T-helper 17 cell (primary cell): ENCODE results near the gene NFAM1. TPM values are rescaled to one million over a fixed set of nuclear protein-coding genes. Genes with fewer than 3 reads are reported as not detected.
A peak's percentile ranks its signal among the peaks of the same experiment; 100 is the strongest.

Experiments used
- ATAC-seq: fragments of 150-1000 bp; cut with Tn5 transposase; 2 replicates; pipeline ENCODE4 v1.10.0; 2021; ENCODE audit warnings: mild to moderate bottlenecking, moderate library complexity
- DNase-seq, 3 donors: peaks; one replicate each; pipeline versions ENCODE4 v3.0.0 to v3.0.0-alpha.2; 2020 to 2021
- H3K9me3 ChIP-seq: one replicate; pipeline ENCODE4 v1.7.0; 2013; ENCODE audit warnings: low read length, mild to moderate bottlenecking; ENCODE audit not compliant: control insufficient read depth, poor library complexity, severe bottlenecking
- H3K27ac Mint-ChIP-seq: one replicate; pipeline ENCODE4 v1.8.0; 2022; ENCODE audit warnings: mild to moderate bottlenecking, moderate library complexity, mixed read lengths
- H3K27me3 Mint-ChIP-seq: one replicate; pipeline ENCODE4 v1.8.0; 2022; ENCODE audit warnings: mixed read lengths
- H3K36me3 Mint-ChIP-seq: one replicate; pipeline ENCODE4 v1.8.0; 2022; ENCODE audit warnings: low read depth, mixed read lengths
- H3K4me1 Mint-ChIP-seq: one replicate; pipeline ENCODE4 v1.8.0; 2022; ENCODE audit warnings: mild to moderate bottlenecking, mixed read lengths
- H3K4me3 Mint-ChIP-seq: one replicate; pipeline ENCODE4 v1.8.0; 2022; ENCODE audit warnings: mild to moderate bottlenecking, moderate library complexity, mixed read lengths
- total RNA-seq, 4 donors: library from RNA in 2 of 4; stranded (reverse) in 2 of 4; gene quantifications; one replicate each; pipeline ENCODE4 v1.2.3 and lab custom pipeline; 2022 to 2026

Gene NFAM1
- total RNA-seq, 2 donors from 2014 or later: 0.55 to 2.4 TPM

- Mint-ChIP-seq H3K4me1 (peaks cover 17% of the 10 kb centered on the region), H3K4me3 (peak overlapping the region; percentile 39), H3K27ac (no peak overlapping the region), H3K27me3 (peaks cover 40% of the 10 kb centered on the region), H3K36me3 (peaks cover 5% of the 10 kb centered on the region)
- H3K9me3 ChIP-seq: no peaks in the 10 kb centered on the region
- DNase-seq (no peak), ATAC-seq (no peak)
Observed at GRCh38 chr22:42365111-42365865, 66.9 kb downstream of the NFAM1 start.

GRCh38 chr22:42364604-42365110 lies 67.5 kb downstream of the NFAM1 start:
- Mint-ChIP-seq H3K4me3 (no peak overlapping the region), H3K27me3 (peaks cover 42% of the 10 kb centered on the region)

GRCh38 chr22:42363892-42364291 lies 68.3 kb downstream of the NFAM1 start:
- Mint-ChIP-seq H3K36me3 (peaks cover 3% of the 10 kb centered on the region), H3K27ac (no peak overlapping the region), H3K4me1 (peaks cover 9% of the 10 kb centered on the region), H3K27me3 (peaks cover 42% of the 10 kb centered on the region), H3K4me3 (no peak overlapping the region)
- ATAC-seq: no peak
- DNase-seq: no peak
- no peaks in the 10 kb centered on the region for H3K9me3 ChIP-seq

More at GRCh38 chr22:42364604-42365110, 67.5 kb downstream of the NFAM1 start:
- no peaks in the 10 kb centered on the region for H3K9me3 ChIP-seq
- DNase-seq: no peak
- Mint-ChIP-seq H3K36me3 (peaks cover 5% of the 10 kb centered on the region), H3K27ac (no peak overlapping the region), H3K4me1 (peaks cover 14% of the 10 kb centered on the region)
- no peak for ATAC-seq

GRCh38 chr22:42361523-42361922 lies 70.7 kb downstream of the NFAM1 start:
- DNase-seq: no peak
- Mint-ChIP-seq H3K4me3 (no peak overlapping the region), H3K36me3 (peaks cover 3% of the 10 kb centered on the region), H3K27me3 (peaks cover 27% of the 10 kb centered on the region), H3K4me1 (peaks cover 3% of the 10 kb centered on the region), H3K27ac (no peak overlapping the region)
- H3K9me3 ChIP-seq: no peaks in the 10 kb centered on the region
- no peak for ATAC-seq

- ATAC-seq (no peak), DNase-seq (no peak)
- H3K36me3 Mint-ChIP-seq: peaks cover 3% of the 10 kb centered on the region
- H3K4me3 Mint-ChIP-seq: no peak overlapping the region
- no peak overlapping the region for H3K27ac Mint-ChIP-seq
- H3K27me3 Mint-ChIP-seq: peaks cover 21% of the 10 kb centered on the region
- no peaks in the 10 kb centered on the region for H3K4me1 Mint-ChIP-seq
- no peaks in the 10 kb centered on the region for H3K9me3 ChIP-seq
Observed at GRCh38 chr22:42360348-42360747, 71.9 kb downstream of the NFAM1 start.

- Mint-ChIP-seq H3K27ac (no peak overlapping the region), H3K4me3 (no peak overlapping the region), H3K4me1 (peaks cover 4% of the 10 kb centered on the region), H3K36me3 (peaks cover 3% of the 10 kb centered on the region), H3K27me3 (peaks cover 19% of the 10 kb centered on the region)
- ATAC-seq (no peak), DNase-seq (no peak)
- H3K9me3 ChIP-seq: no peaks in the 10 kb centered on the region
Observed at GRCh38 chr22:42358643-42359558, 73.3 kb downstream of the NFAM1 start.

GRCh38 chr22:42357634-42358296 lies 74.4 kb downstream of the NFAM1 start:
- ATAC-seq (no peak), DNase-seq (no peak)
- peaks cover 4% of the 10 kb centered on the region for H3K4me1 Mint-ChIP-seq
- no peak overlapping the region for H3K27ac Mint-ChIP-seq
- peaks cover 3% of the 10 kb centered on the region for H3K36me3 Mint-ChIP-seq
- peaks cover 19% of the 10 kb centered on the region for H3K27me3 Mint-ChIP-seq
- no peaks in the 10 kb centered on the region for H3K9me3 ChIP-seq
- no peak overlapping the region for H3K4me3 Mint-ChIP-seq

GRCh38 chr22:42357221-42357620 lies 75.0 kb downstream of the NFAM1 start:
- H3K4me3 Mint-ChIP-seq: no peak overlapping the region
- no peak overlapping the region for H3K27ac Mint-ChIP-seq
- peaks cover under 1% of the 10 kb centered on the region for H3K36me3 Mint-ChIP-seq
- no peaks in the 10 kb centered on the region for H3K9me3 ChIP-seq
- no peak for DNase-seq
- peaks cover 15% of the 10 kb centered on the region for H3K27me3 Mint-ChIP-seq
- no peak for ATAC-seq
- peaks cover 4% of the 10 kb centered on the region for H3K4me1 Mint-ChIP-seq

GRCh38 chr22:42356533-42356932 lies 75.7 kb downstream of the NFAM1 start:
- H3K4me3 Mint-ChIP-seq: no peak overlapping the region
- H3K27me3 Mint-ChIP-seq: peaks cover 8% of the 10 kb centered on the region
- no peaks in the 10 kb centered on the region for H3K9me3 ChIP-seq
- ATAC-seq (no peak), DNase-seq (no peak)
- H3K36me3 Mint-ChIP-seq: no peaks in the 10 kb centered on the region
- H3K4me1 Mint-ChIP-seq: peaks cover 4% of the 10 kb centered on the region
- no peak overlapping the region for H3K27ac Mint-ChIP-seq

GRCh38 chr22:42353883-42354727 lies 78.1 kb downstream of the NFAM1 start:
- no peaks in the 10 kb centered on the region for H3K27me3 Mint-ChIP-seq
- ATAC-seq (no peak), DNase-seq (no peak)
- H3K4me3 Mint-ChIP-seq: no peak overlapping the region
- peaks cover 4% of the 10 kb centered on the region for H3K4me1 Mint-ChIP-seq
- no peaks in the 10 kb centered on the region for H3K9me3 ChIP-seq
- H3K27ac Mint-ChIP-seq: no peak overlapping the region
- no peaks in the 10 kb centered on the region for H3K36me3 Mint-ChIP-seq

- H3K36me3 Mint-ChIP-seq: no peaks in the 10 kb centered on the region
- no peak overlapping the region for H3K4me3 Mint-ChIP-seq
- H3K27me3 Mint-ChIP-seq: no peaks in the 10 kb centered on the region
- H3K9me3 ChIP-seq: no peaks in the 10 kb centered on the region
- DNase-seq: no peak
- peaks cover 4% of the 10 kb centered on the region for H3K4me1 Mint-ChIP-seq
- H3K27ac Mint-ChIP-seq: no peak overlapping the region
- no peak for ATAC-seq
Observed at GRCh38 chr22:42350373-42350772, 81.8 kb downstream of the NFAM1 start.

- Mint-ChIP-seq H3K27ac (no peak overlapping the region), H3K36me3 (no peaks in the 10 kb centered on the region), H3K4me1 (peaks cover 2% of the 10 kb centered on the region), H3K4me3 (no peak overlapping the region), H3K27me3 (no peaks in the 10 kb centered on the region)
- H3K9me3 ChIP-seq: no peaks in the 10 kb centered on the region
- no peak for DNase-seq
- ATAC-seq: no peak
Observed at GRCh38 chr22:42347281-42347824, 84.8 kb downstream of the NFAM1 start.
